Suprapubic skin (tissue), 4 donors: ENCODE measurements around the gene ARHGAP42. TPM values are rescaled to one million over a fixed set of nuclear protein-coding genes. Genes with fewer than 3 reads are reported as not detected.

Source experiments
- DNase-seq, 2 donors: peaks; one replicate each; pipeline ENCODE4 v3.0.0-alpha.2; 2019; ENCODE audit warnings: low spot score in 2 of 2
- H3K27ac ChIP-seq: fragments of 200-600 bp; sonication (generic); one replicate; pipeline ENCODE4 v1.5.1; 2019
- H3K27me3 ChIP-seq: fragments of 200-600 bp; sonication (generic); one replicate; pipeline ENCODE4 v1.5.1; 2019
- H3K36me3 ChIP-seq: fragments of 200-600 bp; sonication (generic); one replicate; pipeline ENCODE4 v1.5.1; 2019
- H3K4me1 ChIP-seq: fragments of 200-600 bp; sonication (generic); one replicate; pipeline ENCODE4 v1.5.1; 2019
- H3K4me3 ChIP-seq: fragments of 200-600 bp; sonication (generic); one replicate; pipeline ENCODE4 v1.5.1; 2019; ENCODE audit warnings: mild to moderate bottlenecking
- H3K9me3 ChIP-seq: fragments of 200-600 bp; sonication (generic); one replicate; pipeline ENCODE4 v1.5.1; 2019
- CTCF ChIP-seq, 2 donors: fragments of 200-600 bp in 1 of 2; fragments of 450-650 bp in 1 of 2; sonication (generic) in 1 of 2; IDR thresholded peaks; one replicate each; pipeline ENCODE4 v1.5.1; 2016 to 2019; ENCODE audit warnings: antibody characterized with exemption in 2 of 2, mild to moderate bottlenecking in 1 of 2, moderate library complexity in 1 of 2
- EP300 ChIP-seq: sonication (generic); formaldehyde crosslinking; IDR thresholded peaks from one replicate; pipeline ENCODE4 v1.6.1; 2017; ENCODE audit warnings: antibody characterized with exemption
- POLR2A ChIP-seq, 2 donors: fragments of 450-650 bp; IDR thresholded peaks; one replicate each; pipeline ENCODE4 v1.6.1; 2017; ENCODE audit warnings: antibody characterized with exemption in 2 of 2, mild to moderate bottlenecking in 2 of 2, moderate library complexity in 2 of 2
- POLR2AphosphoS5 ChIP-seq, 3 donors: sonication (generic); formaldehyde crosslinking; IDR thresholded peaks; one replicate each; pipeline ENCODE4 v1.6.1; 2017; ENCODE audit warnings: antibody characterized with exemption in 3 of 3
- WGBS: methylation state at CpG from one replicate; pipeline ENCODE4 v1.1.5; 2018; 5-methylcytosine and 5-hydroxymethylcytosine counted together
- total RNA-seq, 4 donors: library from RNA; depleted of rRNA; stranded (reverse); fragments of >200 nt; gene quantifications; one replicate each; pipeline ENCODE4 v1.1.0, GENCODE V29; 2016

ARHGAP42 gene
- 10 to 100 TPM; 12.4 to 18.4 (median 14.4) TPM for total RNA-seq

DNA sequence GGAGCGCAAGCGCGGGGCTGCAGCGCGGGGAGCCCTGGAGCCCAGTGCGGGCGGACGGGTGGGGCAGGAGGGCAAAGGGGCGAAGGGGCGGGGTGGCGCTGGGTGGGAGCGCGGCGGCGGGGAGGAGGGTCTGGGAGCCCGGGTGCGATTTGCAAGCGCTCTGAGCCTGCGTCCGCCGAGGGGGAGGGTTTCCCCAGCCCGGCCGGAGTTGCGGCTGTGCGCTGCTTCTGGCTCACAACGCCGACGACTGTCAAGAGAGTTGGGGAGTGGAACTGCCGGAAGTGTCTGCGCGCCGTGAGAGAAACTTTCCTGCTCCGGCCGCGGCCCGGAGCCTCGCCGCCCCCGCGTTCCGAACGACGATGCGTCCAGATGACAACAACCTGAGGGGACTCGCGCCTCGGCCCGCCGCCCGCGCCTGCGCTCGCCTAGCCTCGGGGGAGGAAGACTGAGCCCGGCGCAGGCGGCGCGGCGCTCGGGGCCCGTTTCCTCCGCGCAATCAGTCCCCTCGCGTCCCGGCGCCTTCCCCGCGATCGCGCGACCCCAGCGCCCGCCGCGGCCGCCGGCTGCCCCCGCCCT, at the start of gene ARHGAP42:
Gene ARHGAP42 (plus strand): TSS at position 235 of the 576 bp plus-strand sequence. CDS start 391 bp downstream, outside the sequence.
- no peaks in the 10 kb centered on the region for H3K27me3 ChIP-seq
- no peaks in the 10 kb centered on the region for H3K9me3 ChIP-seq
- DNase-seq, result peak; percentile 77 to 85
- no peaks in the 10 kb centered on the region for H3K36me3 ChIP-seq
- peaks cover 44% of the 10 kb centered on the region for H3K4me1 ChIP-seq
- under 1% methylated on average over 24 of the region's 80 CpGs for WGBS
- peak within 1 kb of the TSS; percentile 87 for H3K4me3 ChIP-seq
- TF ChIP-seq POLR2AphosphoS5 (IDR thresholded peaks at IDR 0.05) (peak in 1 of 3 donors; percentile 34), POLR2A (IDR thresholded peaks at IDR 0.05) (no peak)
- H3K27ac ChIP-seq, result peak within 1 kb of the TSS; percentile 90

DNA sequence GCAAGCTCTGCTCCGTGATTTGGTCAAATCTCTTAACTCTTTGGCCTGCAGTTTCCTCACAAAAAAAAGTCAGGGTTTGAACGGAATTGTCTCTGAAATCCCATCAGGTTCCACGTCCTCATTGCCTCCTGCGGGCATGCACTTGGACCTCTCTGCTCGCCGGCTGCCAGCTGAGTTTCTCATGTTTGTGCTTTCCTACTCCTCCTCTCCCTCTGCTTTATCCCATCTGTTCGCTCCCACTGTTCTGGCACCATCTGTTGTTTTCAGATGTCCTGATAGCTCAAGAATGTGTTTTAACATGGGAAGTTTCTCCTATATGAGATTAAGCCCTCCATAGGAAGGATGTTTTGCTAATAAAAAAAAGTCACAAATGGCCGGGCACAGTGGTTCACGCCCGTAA, 49.4 kb upstream of the ARHGAP42 start:
- DNase-seq, result no peak
- no peak for TF ChIP-seq POLR2AphosphoS5 (IDR thresholded peaks at IDR 0.05)
- TF ChIP-seq CTCF (IDR thresholded peaks at IDR 0.05), result no peak
- TF ChIP-seq POLR2A (IDR thresholded peaks at IDR 0.05), result no peak
- TF ChIP-seq EP300, result no peak
- no peaks in the 10 kb centered on the region for H3K9me3 ChIP-seq
- peaks cover 8% of the 10 kb centered on the region for H3K4me1 ChIP-seq
- no peaks in the 10 kb centered on the region for H3K27me3 ChIP-seq
- H3K36me3 ChIP-seq, result no peaks in the 10 kb centered on the region
- WGBS, result 84% methylated on average over 10 of the region's 10 CpGs
- no peak overlapping the region for H3K4me3 ChIP-seq
- no peak overlapping the region for H3K27ac ChIP-seq

GRCh38 chr11:100638648-100639047, 48.4 kb upstream of the ARHGAP42 start:
- no peak overlapping the region for H3K4me3 ChIP-seq
- no peaks in the 10 kb centered on the region for H3K9me3 ChIP-seq
- TF ChIP-seq CTCF (IDR thresholded peaks at IDR 0.05), result no peak
- TF ChIP-seq EP300, result no peak
- no peak for TF ChIP-seq POLR2A (IDR thresholded peaks at IDR 0.05)
- TF ChIP-seq POLR2AphosphoS5 (IDR thresholded peaks at IDR 0.05), result no peak
- no peak for DNase-seq
- no peaks in the 10 kb centered on the region for H3K36me3 ChIP-seq
- 71% methylated on average over 1 of the region's 1 CpG for WGBS
- peak overlapping the region; percentile 40 for H3K27ac ChIP-seq
- H3K27me3 ChIP-seq, result no peaks in the 10 kb centered on the region
- no peaks in the 10 kb centered on the region for H3K4me1 ChIP-seq

- Histone ChIP-seq H3K36me3 (no peaks in the 10 kb centered on the region), H3K27me3 (no peaks in the 10 kb centered on the region), H3K4me1 (no peaks in the 10 kb centered on the region), H3K9me3 (no peaks in the 10 kb centered on the region), H3K4me3 (no peak overlapping the region), H3K27ac (peak overlapping the region; percentile 40)
- TF ChIP-seq EP300 (no peak), POLR2A (IDR thresholded peaks at IDR 0.05) (no peak), CTCF (IDR thresholded peaks at IDR 0.05) (no peak), POLR2AphosphoS5 (IDR thresholded peaks at IDR 0.05) (no peak)
- no peak for DNase-seq
- WGBS, result 26% methylated on average over 9 of the region's 9 CpGs
Observed at GRCh38 chr11:100639140-100639539, 47.9 kb upstream of the ARHGAP42 start.

GRCh38 chr11:100640071-100640470, 47.0 kb upstream of the ARHGAP42 start:
- H3K27ac ChIP-seq, result no peak overlapping the region
- no peak for DNase-seq
- H3K9me3 ChIP-seq, result no peaks in the 10 kb centered on the region
- 57% methylated on average over 2 of the region's 2 CpGs for WGBS
- H3K4me1 ChIP-seq, result no peaks in the 10 kb centered on the region
- TF ChIP-seq EP300, result no peak
- TF ChIP-seq CTCF (IDR thresholded peaks at IDR 0.05), result no peak
- TF ChIP-seq POLR2A (IDR thresholded peaks at IDR 0.05), result no peak
- no peak for TF ChIP-seq POLR2AphosphoS5 (IDR thresholded peaks at IDR 0.05)
- H3K27me3 ChIP-seq, result no peaks in the 10 kb centered on the region
- no peaks in the 10 kb centered on the region for H3K36me3 ChIP-seq
- H3K4me3 ChIP-seq, result no peak overlapping the region

DNA sequence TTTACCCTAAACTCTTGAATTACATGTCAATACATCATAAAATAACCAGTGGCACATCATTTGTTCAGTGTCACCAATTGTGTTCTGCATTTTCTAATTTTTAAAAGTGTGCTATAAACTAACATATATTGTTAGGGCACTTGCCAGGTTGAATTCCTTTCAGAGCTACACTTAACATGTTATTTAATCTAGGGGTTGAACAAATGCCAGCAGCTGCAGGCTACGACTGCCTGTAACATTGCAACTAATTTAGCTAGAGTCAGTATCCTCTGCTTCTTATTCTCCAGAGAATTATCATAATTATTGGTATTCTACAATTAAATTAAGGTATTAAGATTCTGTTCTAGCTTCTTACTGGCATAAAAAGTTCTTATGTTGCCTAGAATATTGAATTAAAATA, 46.4 kb upstream of the ARHGAP42 start:
- Histone ChIP-seq H3K9me3 (no peaks in the 10 kb centered on the region), H3K4me3 (no peak overlapping the region), H3K27ac (no peak overlapping the region), H3K36me3 (no peaks in the 10 kb centered on the region), H3K27me3 (no peaks in the 10 kb centered on the region), H3K4me1 (no peaks in the 10 kb centered on the region)
- no peak for DNase-seq
- WGBS, result 25% methylated on average over 1 of the region's 1 CpG
- no peak for TF ChIP-seq EP300
- no peak for TF ChIP-seq POLR2A (IDR thresholded peaks at IDR 0.05)
- TF ChIP-seq POLR2AphosphoS5 (IDR thresholded peaks at IDR 0.05), result no peak
- TF ChIP-seq CTCF (IDR thresholded peaks at IDR 0.05), result no peak
